BJ (cell line): ENCODE measurements around the gene BCKDHB. TPM values are rescaled to one million over a fixed set of nuclear protein-coding genes. Genes with fewer than 3 reads are reported as not detected.

Experiments
- CTCF ChIA-PET: fragments of 350-600 bp; formaldehyde crosslinking; extraction: SDS; loops from one replicate; lab custom pipeline; 2021; ENCODE audit warnings: antibody characterized with exemption, inconsistent platforms; lab: Yijun Ruan, JAX
- POLR2A ChIA-PET: fragments of 300-600 bp; sonication (Branson Sonifier 250); formaldehyde crosslinking; extraction: SDS; loops from one replicate; lab custom pipeline; 2021; ENCODE audit warnings: antibody characterized with exemption; lab: Charles Lee
- DNase-seq: peaks from one replicate; pipeline ENCODE4 v3.0.0-alpha.2; 2011; ENCODE audit warnings: low read depth
- H3K27me3 ChIP-seq: 2 replicates; pipeline ENCODE4 v1.6.0; 2011; ENCODE audit warnings: low read length; ENCODE audit not compliant: control insufficient read depth, insufficient read depth
- H3K36me3 ChIP-seq: 2 replicates; pipeline ENCODE4 v1.5.1; 2011; ENCODE audit warnings: low read length; ENCODE audit not compliant: control insufficient read depth, insufficient read depth
- H3K4me3 ChIP-seq: 2 replicates; pipeline ENCODE4 v1.5.1; 2011; ENCODE audit warnings: low read depth, mild to moderate bottlenecking, control low read depth, low read length
- polyA plus RNA-seq: library from polyadenylated mRNA; depleted of rRNA; stranded (reverse); fragments of >200 nt; gene quantifications from 2 replicates; pipeline ENCODE4 v1.2.3, GENCODE V29; 2011
- TF ChIP-seq, protein P1 (sequence below): IDR thresholded peaks from 2 replicates; pipeline ENCODE4 v1.5.1; 2011; ENCODE audit warnings: low read depth, mild to moderate bottlenecking, control low read depth, inconsistent platforms, low read length, moderate library complexity; ENCODE audit not compliant: insufficient read depth

Gene BCKDHB
- polyA plus RNA-seq, 1 experiment, result 8.0 TPM

DNA sequence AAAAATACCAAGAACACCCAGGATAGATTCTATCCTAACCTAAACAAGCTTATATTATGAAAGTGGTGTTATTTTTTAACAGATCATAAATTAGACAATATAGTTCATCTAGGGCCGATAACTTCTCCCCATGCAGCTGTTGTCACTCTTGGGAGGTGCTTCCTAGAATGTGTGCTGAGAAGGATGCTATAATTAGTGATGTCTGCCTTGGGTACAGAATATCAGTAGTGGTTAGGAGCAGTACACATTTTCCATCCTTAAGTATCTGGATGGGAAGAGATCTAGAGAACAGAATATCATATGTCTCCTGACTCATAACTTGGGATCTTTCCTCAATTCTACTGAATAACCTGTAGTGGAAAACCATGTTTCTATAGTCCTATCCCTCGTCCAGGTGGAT, 214.5 kb downstream of the BCKDHB start:
- Histone ChIP-seq H3K4me3 (no peak overlapping the region), H3K27me3 (no peaks in the 10 kb centered on the region), H3K36me3 (no peaks in the 10 kb centered on the region)
- CTCF ChIA-PET, result no interaction called here
- TF ChIP-seq, protein P1, sequence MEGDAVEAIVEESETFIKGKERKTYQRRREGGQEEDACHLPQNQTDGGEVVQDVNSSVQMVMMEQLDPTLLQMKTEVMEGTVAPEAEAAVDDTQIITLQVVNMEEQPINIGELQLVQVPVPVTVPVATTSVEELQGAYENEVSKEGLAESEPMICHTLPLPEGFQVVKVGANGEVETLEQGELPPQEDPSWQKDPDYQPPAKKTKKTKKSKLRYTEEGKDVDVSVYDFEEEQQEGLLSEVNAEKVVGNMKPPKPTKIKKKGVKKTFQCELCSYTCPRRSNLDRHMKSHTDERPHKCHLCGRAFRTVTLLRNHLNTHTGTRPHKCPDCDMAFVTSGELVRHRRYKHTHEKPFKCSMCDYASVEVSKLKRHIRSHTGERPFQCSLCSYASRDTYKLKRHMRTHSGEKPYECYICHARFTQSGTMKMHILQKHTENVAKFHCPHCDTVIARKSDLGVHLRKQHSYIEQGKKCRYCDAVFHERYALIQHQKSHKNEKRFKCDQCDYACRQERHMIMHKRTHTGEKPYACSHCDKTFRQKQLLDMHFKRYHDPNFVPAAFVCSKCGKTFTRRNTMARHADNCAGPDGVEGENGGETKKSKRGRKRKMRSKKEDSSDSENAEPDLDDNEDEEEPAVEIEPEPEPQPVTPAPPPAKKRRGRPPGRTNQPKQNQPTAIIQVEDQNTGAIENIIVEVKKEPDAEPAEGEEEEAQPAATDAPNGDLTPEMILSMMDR, result no peak
- DNase-seq, result no peak
- POLR2A ChIA-PET, result no interaction called here

GRCh38 chr6:80325742-80326141, 219.3 kb downstream of the BCKDHB start:
- no peak overlapping the region for H3K4me3 ChIP-seq
- no peak for DNase-seq
- CTCF ChIA-PET, result no interaction called here
- TF ChIP-seq, protein P1, result no peak
- POLR2A ChIA-PET, result no interaction called here
- H3K27me3 ChIP-seq, result no peaks in the 10 kb centered on the region
- H3K36me3 ChIP-seq, result no peaks in the 10 kb centered on the region

GRCh38 chr6:80328652-80329051, 222.2 kb downstream of the BCKDHB start:
- H3K4me3 ChIP-seq, result no peak overlapping the region
- H3K36me3 ChIP-seq, result no peaks in the 10 kb centered on the region
- no peaks in the 10 kb centered on the region for H3K27me3 ChIP-seq
- POLR2A ChIA-PET, result no interaction called here
- no peak for DNase-seq
- TF ChIP-seq, protein P1, result no peak
- CTCF ChIA-PET, result no interaction called here

GRCh38 chr6:80329496-80329895, 223.0 kb downstream of the BCKDHB start:
- TF ChIP-seq, protein P1, result no peak
- DNase-seq, result no peak
- Histone ChIP-seq H3K4me3 (no peak overlapping the region), H3K36me3 (no peaks in the 10 kb centered on the region), H3K27me3 (no peaks in the 10 kb centered on the region)
- ChIA-PET POLR2A (no interaction called here), CTCF (no interaction called here)

DNA sequence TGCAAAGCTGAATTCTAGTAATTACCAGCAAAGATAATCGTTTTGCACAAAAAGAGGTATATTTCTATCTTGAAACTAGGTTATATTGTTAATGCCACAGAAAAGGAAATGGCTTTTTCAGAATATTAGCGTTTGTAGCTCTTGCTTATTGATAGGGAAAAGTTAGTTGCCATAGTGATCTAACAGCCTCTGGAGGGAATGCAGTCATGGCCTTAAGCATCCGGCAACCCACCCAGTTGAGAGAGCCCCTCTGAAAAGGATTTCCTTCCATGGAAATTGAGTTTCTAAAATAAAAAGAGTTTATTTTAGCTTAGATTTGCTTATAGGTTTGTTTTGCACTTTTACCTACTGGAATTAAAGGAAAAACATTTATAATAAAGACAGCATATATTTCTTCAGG, 224.5 kb downstream of the BCKDHB start:
- Histone ChIP-seq H3K4me3 (no peak overlapping the region), H3K27me3 (no peaks in the 10 kb centered on the region), H3K36me3 (no peaks in the 10 kb centered on the region)
- TF ChIP-seq, protein P1, result no peak
- no peak for DNase-seq
- CTCF ChIA-PET, result interaction anchor here (1.1 to 2.1 kb wide), 4 partner anchors 8 to 117 kb away, joined by 3 to 7 read pairs (median 4); no protein-coding TSS in a partner anchor
- POLR2A ChIA-PET, result no interaction called here
